Measurements from ENCODE around the gene KCNMA1. TPM values are rescaled to one million over a fixed set of nuclear protein-coding genes. Genes with fewer than 3 reads are reported as not detected.

The KCNMA1 gene
- total and polyA plus RNA-seq, 9 of the 15 experiments (the other 6 are each of a cell fraction or from before 2014, with no cell fraction given): 0.01 to 0.95 (median 0.15) TPM; not detected in 4

DNA sequence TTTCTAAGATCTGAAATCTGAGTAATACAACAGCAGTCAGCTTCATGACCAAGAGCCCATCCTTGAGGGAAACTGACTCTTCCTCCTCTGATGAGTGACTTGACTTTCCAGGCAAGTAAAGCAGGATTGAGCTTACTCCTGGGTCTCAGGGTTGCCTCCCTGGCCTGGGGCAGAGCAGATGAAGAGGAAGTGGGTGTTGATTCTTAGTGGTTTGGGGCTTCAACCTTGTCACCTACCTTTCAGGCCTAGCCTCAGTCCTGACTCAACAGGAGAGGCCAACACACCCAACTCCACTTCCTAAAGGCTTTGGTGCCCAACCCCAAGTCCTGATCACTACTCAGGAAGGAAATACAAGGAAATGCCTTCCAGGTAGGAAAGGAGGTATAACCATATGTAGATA, 54.1 kb downstream of the KCNMA1 start:
- Histone ChIP-seq H2AFZ (ENCODE audit: low read depth, low read length) (no peak overlapping the region), H3K9me1 (ENCODE audit: control insufficient read depth, insufficient read depth, low read length) (no peaks in the 10 kb centered on the region), H3K9ac (ENCODE audit: insufficient read depth in 1 of 2, low read depth in 2 of 2, low read length in 2 of 2) (no peak overlapping the region), H3K27ac (ENCODE audit: extremely low read depth, low read depth, low read length) (no peak overlapping the region), H3K36me3 (ENCODE audit: control insufficient read depth, insufficient read depth, low read length) (no peaks in the 10 kb centered on the region), H3K27me3 (ENCODE audit: control insufficient read depth in 2 of 2, insufficient read depth in 2 of 2, low read length in 2 of 2) (peaks cover 4 to 26% of the 10 kb centered on the region in 2 experiments; a peak in 3 of 5 replicates), H3K4me2 (ENCODE audit: insufficient read depth, low read length) (no peak overlapping the region), H3K9me3 (replicated peaks; ENCODE audit: control insufficient read depth, insufficient read depth, low read depth, low read length) (no peaks in the 10 kb centered on the region), H3K79me2 (ENCODE audit: control insufficient read depth, insufficient read depth, low read length) (no peaks in the 10 kb centered on the region), H4K20me1 (replicated peaks; ENCODE audit: control insufficient read depth, insufficient read depth, low read length) (no peaks in the 10 kb centered on the region), H3K4me3 (no peak overlapping the region), H3K4me1 (replicated peaks in 1 of 2; ENCODE audit: control insufficient read depth in 2 of 2, insufficient read depth in 2 of 2, low read length in 2 of 2) (peaks cover 0 to 3% of the 10 kb centered on the region in 2 experiments; a peak in 2 of 5 replicates)
- CTCF ChIA-PET (ENCODE audit: low intra/inter-chr PET ratio): no interaction called here
- no TSS peak for BruUV-seq (replicated peaks)
- ATAC-seq (no peak), DNase-seq (ENCODE audit: extremely low read depth in 1 of 4, low spot score in 3 of 4) (no peak), FAIRE-seq (no peak)
- intact Hi-C loops (cut with micrococcal nuclease) (no loop called here), in situ Hi-C loops (cut with MboI) (no loop called here)
- POLR2A ChIA-PET: interaction anchor here (0.7 kb wide), 1 partner anchor 81 kb away, joined by 4 read pairs; no protein-coding TSS in a partner anchor
- TF ChIP-seq, protein P1, sequence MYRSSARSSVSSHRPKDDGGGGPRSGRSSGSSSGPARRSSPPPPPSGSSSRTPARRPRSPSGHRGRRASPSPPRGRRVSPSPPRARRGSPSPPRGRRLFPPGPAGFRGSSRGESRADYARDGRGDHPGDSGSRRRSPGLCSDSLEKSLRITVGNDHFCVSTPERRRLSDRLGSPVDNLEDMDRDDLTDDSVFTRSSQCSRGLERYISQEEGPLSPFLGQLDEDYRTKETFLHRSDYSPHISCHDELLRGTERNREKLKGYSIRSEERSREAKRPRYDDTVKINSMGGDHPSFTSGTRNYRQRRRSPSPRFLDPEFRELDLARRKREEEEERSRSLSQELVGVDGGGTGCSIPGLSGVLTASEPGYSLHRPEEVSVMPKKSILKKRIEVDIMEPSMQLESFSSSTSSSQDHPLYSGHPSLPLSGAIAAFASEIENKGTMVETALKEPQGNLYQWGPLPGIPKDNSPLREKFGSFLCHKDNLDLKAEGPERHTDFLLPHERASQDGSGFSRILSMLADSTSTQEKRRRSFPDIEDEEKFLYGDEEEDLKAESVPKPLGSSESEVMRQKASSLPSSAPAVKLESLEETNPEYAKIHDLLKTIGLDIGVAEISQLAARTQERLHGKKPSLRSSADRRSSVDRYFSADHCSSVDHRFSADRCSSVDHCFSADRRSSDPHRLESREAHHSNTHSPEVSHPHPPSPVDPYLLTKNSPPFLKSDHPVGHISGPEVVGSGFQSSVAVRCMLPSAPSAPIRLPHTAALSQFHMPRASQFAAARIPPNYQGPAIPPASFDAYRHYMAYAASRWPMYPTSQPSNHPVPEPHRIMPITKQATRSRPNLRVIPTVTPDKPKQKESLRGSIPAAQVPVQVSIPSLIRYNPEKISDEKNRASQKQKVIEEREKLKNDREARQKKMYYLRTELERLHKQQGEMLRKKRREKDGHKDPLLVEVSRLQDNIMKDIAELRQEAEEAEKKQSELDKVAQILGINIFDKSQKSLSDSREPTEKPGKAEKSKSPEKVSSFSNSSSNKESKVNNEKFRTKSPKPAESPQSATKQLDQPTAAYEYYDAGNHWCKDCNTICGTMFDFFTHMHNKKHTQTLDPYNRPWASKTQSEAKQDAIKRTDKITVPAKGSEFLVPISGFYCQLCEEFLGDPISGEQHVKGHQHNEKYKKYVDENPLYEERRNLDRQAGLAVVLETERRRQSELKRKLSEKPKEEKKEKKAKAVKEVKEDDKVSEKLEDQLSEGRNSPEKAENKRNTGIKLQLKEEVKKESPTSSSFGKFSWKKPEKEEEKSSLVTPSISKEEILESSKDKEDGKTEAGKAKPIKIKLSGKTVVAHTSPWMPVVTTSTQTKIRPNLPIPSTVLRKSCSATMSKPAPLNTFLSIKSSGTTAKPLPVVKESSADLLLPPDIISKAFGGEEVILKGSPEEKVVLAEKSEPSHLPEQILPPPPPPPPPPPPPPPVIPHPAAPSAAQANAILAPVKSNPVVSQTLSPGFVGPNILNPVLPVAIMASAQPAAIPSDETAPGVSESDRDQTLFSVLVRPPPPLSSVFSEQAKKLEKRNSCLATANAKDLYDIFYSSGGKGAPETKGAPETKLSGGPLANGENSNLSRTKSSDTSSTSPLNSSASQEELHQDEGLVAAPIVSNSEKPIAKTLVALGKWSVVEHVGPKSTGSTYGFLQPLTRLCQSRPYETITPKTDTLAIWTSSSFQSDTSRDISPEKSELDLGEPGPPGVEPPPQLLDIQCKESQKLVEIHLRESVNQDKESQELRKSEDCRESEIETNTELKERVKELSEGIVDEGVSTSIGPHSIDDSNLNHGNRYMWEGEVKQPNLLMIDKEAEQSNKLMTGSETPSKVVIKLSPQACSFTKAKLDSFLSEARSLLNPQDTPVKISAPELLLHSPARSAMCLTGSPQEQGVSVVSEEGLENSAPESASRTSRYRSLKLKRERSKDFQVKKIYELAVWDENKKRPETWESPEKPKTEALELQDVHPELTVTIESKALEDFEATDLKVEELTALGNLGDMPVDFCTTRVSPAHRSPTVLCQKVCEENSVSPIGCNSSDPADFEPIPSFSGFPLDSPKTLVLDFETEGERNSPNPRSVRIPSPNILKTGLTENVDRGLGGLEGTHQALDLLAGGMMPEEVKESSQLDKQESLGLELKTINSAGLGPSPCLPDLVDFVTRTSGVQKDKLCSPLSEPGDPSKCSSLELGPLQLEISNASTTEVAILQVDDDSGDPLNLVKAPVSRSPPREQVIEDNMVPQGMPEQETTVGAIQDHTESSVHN (IDR thresholded peaks at IDR 0.05; ENCODE audit: borderline replicate concordance in 1 of 2, low read depth in 1 of 2): no peak
- TF ChIP-seq POLR3A (IDR thresholded peaks at IDR 0.05; ENCODE audit: borderline replicate concordance, extremely low read depth, insufficient read depth, insufficient read length) (no peak), MTA3 (IDR thresholded peaks at IDR 0.05; ENCODE audit: borderline replicate concordance) (no peak), ZNF551 (CRISPR knock-in tag; IDR thresholded peaks at IDR 0.05) (no peak), ATF1 (CRISPR knock-in tag; IDR thresholded peaks at IDR 0.05) (no peak), ATF1 (tag; IDR thresholded peaks at IDR 0.05) (no peak), RBM22 (IDR thresholded peaks at IDR 0.05; ENCODE audit: low read depth, low read length, poor library complexity, severe bottlenecking) (no peak), CBFA2T3 (IDR thresholded peaks at IDR 0.05) (no peak), POLR2H (tag; IDR thresholded peaks at IDR 0.05; ENCODE audit: low read depth) (no peak), RBM15 (IDR thresholded peaks at IDR 0.05; ENCODE audit: insufficient read depth, low read length) (no peak), BRD9 (IDR thresholded peaks at IDR 0.05; ENCODE audit: low read depth, partially characterized antibody) (no peak), OTX1 (CRISPR knock-in tag; IDR thresholded peaks at IDR 0.05) (no peak), U2AF1 (optimal IDR thresholded peaks at IDR 0.05; ENCODE audit: low read depth, low read length) (no peak), ZNF75A (CRISPR knock-in tag; IDR thresholded peaks at IDR 0.05) (no peak), KHSRP (IDR thresholded peaks at IDR 0.05) (no peak), ZNF253 (CRISPR knock-in tag; conservative IDR thresholded peaks at IDR 0.05) (no peak), ZNF354B (CRISPR knock-in tag; IDR thresholded peaks at IDR 0.05) (no peak), ZSCAN32 (CRISPR knock-in tag; IDR thresholded peaks at IDR 0.05) (no peak)
